HG02571 (cell line): ENCODE measurements around the gene PPP3R1.

Experiments used
- ATAC-seq: cut with Tn5 transposase; IDR thresholded peaks from one replicate; pipeline ENCODE4 v1.9.1; 2021; ENCODE audit warnings: mild to moderate bottlenecking, moderate library complexity; ENCODE audit not compliant: unreplicated experiment

PPP3R1 gene

DNA sequence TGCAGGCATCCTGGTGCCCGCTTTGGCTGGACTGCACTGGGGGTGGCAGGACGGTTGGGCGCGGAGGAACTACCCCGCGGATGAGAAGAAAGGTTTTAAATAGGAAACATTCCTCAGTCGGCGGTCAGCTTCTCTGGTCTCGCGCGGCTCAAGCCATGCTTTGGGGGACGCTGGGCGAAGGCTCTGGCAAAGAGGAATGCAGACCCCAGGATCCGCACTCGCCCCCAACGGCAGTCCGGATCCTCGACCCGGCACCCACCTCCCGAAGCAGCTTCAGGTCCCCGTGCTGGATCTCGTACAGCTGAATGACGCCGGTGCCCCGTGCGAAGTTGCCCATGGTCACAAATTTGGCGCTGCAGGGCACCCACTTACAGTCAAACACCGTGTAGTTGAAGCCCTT is 95.3 kb downstream of the PPP3R1 start:
- peak; percentile 35 for ATAC-seq

DNA sequence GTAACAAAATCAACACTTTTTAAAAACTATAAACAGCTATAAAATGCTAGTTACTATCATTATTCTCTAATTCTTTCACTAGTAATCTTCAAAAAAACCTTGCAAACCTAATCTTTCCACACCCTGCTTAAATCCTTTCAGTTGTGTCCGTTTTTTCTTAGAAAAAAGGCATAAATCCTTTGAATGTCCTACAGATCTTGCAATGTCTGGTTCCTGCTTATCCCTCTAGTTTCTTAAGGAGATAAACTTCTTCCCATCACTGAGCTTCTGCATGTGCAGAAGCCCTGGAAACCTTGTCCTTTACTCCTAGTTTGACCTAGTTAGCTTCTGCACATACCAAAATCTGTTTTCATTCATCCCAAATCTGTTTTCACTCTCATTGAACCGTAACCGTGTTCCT is 95.9 kb downstream of the PPP3R1 start:
- no peak for ATAC-seq

DNA sequence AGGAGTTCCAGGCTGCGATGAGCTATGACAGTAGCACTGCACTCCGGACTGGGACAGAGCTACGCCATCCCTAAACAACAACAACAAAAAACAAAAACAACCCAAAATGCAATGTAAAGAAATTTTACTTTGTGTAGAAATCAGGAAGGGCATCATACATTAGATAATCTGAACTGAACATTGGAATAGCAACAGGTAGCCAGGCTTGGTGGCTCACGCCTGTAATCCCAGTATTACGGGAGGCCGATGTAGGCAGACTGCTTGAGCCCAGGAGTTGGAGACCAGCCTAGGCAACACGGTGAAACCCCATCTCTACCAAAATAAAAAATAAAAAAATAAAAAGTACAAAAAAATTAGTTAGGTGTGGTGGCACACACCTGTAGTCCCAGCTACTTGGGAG is 96.7 kb downstream of the PPP3R1 start:
- no peak for ATAC-seq

DNA sequence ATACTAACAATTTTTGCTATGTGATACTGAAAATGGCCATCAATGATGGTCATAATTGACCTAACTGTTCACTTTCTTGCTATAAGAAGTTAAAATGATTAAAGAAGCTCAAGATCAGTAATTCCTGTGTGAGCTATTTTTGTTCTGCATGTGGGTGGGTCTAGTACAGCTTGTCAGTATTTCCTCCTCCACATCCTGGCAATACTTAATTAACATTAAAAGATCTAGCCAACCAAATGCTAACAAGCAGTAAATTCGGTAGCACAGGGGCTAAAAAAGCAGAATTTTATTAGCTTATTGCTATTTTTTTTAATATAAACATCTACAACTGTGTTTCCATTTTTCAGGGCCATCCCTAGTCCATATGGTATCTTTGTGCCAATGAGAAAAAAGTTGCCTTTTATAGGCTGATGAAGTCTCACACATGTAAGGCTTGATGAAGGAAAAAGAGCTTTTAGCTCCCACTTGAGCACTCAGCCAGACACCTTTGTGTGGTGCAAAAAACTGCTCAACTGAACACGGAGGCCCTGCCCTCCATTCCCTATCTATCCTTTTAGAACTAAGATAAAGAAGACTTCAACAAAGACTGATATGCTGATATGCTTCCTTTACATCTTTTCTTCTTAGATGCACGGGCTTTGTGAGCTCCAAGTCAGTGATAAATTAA is 99.5 kb downstream of the PPP3R1 start:
- ATAC-seq, result no peak

DNA sequence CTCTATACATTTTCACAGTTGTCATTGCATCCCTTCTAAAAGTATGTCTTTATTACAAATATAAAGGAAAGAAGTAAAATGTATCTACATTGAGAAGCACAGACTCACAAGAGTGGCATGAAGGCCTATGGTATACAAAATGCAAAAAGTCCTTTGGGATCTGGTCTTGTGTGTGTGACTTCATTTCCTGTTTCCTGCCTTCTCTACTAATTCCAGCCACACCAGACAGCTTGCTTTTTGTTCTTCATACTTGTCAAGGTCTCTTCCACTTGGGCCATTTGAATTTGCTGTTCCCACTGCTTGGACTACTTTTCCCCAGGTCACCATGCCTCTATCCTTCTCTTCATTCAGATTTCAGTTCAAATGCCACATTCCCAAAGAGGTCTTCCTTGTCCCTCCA is 101.3 kb downstream of the PPP3R1 start:
- no peak for ATAC-seq

DNA sequence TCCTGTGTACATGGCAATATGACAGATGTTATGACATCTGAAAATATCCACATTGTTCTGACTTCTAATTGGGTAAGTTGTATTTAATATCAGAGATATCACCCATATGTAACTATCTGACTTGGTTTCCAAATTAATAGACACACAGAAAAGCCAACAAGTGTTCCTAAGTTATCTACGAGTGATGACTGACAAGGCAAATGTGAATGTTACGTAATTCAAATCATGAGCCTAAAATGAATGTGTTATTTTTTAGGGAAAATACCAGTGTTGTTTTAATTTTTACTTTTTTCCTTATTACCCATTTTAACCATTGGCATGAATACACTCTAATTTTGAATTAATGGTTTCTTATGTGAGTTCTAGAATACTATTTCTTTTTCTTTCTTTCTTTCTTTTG is 110.5 kb downstream of the PPP3R1 start:
- no peak for ATAC-seq

DNA sequence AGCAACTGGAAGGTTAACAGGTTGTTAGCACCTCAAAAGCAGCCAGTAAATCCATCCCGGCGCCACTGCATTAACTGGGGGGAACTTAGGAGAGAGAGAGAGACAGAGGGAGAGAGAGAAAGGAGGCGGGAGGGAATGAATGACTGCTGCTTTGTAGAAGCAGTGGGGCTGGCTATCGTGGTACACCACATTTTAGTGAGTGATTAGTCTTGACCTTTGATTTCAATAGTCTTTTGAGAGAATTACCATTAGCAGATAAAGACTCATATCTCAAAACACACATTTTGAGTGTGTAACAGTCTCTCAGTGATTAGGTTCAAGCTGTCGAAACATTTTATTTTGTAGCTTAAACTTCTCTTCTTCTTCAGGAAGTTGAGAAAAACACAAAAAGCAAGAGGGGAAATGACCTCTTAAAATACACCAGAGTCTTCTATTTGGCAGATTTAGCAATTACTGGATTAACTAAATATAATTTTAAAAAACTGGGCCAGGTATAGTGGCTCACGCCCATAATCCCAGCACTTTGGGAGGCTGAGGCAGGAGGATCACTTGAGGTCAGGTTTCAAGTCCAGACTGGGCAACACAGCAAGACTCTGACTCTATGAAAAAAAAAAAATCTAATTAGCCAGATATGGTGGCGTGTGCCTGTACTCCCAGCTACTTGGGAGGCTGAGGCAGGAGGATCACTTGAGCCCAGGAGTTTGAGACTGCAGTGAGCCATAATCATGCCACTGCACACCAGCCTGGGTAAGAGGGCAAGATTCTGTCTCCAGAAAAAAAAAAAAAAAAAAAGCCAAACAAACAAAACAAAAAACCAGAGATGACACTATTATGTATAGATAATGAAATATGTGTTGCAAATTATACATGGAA is 116.6 kb downstream of the PPP3R1 start:
- ATAC-seq, result no peak

DNA sequence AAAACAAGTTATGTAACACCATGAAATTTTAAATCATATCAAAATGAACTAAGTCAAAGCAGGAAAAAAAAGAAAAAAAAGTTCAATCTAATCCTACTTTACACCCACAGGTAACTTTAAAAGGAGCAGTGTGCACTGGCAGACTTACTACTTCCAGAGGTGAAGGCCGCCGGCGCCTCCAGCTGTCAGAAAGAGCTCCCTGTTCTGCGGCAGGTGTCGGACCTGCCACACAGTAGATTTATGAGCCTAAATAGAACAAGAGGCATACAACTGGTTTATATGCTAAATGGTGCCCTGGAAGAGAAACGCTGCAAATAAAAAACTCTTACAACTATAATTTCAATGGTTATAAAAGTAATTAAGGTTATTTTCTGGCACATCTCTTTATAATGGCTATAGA is 117.8 kb downstream of the PPP3R1 start:
- no peak for ATAC-seq

DNA sequence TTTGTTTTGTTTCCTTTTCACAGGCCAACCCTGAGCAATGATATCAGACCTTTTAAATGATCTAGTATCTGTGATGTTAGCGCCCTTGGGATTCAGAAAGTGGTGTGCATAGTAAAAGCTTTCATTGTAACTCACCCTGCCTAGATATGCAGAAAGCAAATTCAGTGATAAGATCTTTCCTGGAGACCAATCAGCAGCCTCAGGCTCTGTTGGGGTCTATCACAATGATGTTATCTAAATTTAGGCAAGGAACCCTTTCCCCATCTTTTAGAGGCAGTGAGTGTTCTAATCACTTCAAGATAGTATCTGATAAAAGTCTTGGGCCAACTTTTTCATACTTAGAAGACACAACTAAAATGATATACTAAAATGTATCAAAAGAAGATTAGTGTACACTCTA is 118.2 kb downstream of the PPP3R1 start:
- ATAC-seq, result no peak
